Peyer's patch (tissue), 4 donors: ENCODE measurements around the gene MUSTN1.

Experiments used
- CTCF ChIP-seq, 6 experiments: fragments of 450-650 bp in 4 of 6; fragments of 200-600 bp in 2 of 6; sonication (generic) in 1 of 6; IDR thresholded peaks; one replicate each; pipeline ENCODE4 v1.5.1; 2017 to 2019; ENCODE audit warnings: antibody characterized with exemption in 6 of 6, mild to moderate bottlenecking in 3 of 6, moderate library complexity in 1 of 6
- POLR2A ChIP-seq, 2 donors: fragments of 450-650 bp; IDR thresholded peaks; one replicate each; pipeline ENCODE4 v1.5.1; 2017; ENCODE audit warnings: antibody characterized with exemption in 2 of 2, mild to moderate bottlenecking in 2 of 2, moderate library complexity in 2 of 2

DNA sequence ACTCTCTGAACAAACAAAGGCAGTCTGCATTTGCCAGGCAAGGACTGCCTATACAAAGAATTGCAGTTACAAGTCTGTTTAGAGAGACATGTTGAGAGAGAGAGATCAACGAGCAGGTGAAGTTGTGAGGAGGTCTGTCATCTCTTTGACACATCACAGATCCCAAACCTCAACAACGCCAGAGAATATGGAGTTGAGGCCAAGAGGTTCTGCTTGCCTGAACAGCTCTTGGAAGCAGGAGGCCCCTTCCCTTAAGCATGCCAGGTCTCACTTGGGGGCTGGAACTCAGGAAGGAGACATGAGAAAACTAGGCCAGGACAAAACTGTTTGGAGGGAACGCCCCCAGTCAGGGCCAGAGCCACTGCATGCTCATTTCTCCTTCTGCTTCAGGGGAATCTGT is 22.3 kb upstream of the MUSTN1 start:
- TF ChIP-seq CTCF (IDR thresholded peaks at IDR 0.05) (no peak), POLR2A (IDR thresholded peaks at IDR 0.05) (no peak)
